Measurements from ENCODE around the gene GABRD.

Gene GABRD

DNA sequence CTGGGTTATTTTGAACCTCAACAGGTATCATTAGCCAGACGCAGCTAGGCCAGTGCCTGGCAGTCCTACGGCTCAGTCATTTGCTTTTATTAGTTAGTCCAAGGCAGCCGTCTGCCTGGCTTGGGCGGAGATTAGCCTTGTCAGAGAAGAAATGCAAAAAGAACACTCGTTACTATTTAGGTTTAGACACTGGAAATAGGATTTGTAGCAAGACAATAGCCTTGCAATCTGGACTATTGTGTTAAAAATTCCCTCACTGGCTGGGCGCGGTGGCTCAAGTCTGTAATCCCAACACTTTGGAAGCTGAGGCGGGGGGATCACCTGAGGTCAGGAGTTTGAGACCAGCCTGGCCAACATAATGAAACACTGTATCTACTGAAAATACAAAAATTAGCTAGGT lies 20.1 kb downstream of the GABRD start:
- DNase-seq (ENCODE audit: low read depth), result no peak

DNA sequence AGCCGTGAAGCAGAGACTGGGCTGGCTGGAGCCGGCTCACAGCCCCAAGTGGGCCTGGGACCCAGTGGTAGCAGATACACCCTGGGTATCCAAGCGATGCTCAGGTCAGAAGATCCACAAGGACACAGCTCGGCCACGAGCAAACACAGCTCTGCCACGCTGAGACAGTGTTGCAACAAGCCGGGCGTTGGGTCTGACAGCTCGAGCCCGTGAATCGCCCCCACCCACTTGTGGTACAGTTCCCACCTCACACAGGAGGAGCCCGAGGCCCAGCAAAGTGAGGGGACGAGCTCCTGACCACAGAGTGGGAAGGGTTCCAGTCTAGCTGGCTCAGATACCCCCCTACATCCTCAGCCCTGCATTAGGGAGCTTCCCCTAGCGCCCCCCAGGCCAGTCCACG lies 22.2 kb downstream of the GABRD start:
- no peak for DNase-seq (ENCODE audit: low read depth)

DNA sequence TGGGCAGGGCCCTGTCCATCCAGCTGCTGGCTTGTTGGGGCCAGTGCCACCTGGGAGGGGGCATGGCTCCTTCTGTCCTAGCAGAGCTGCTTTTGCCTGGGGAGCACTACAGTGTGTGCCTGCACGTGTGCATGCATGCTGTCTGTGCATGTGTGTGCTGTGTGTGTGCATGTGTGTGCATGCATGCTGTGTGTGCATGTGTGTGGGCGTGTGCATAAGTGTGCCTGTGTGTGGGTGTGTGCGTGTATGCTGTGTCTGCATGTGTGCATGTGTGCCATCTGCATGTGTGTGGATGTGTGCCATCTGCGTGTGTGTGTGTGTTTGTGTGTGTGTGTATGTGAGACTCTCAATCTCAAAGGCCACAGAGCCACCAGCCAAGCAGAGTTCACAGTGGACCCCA lies 22.7 kb downstream of the GABRD start:
- DNase-seq (ENCODE audit: low read depth), result no peak

DNA sequence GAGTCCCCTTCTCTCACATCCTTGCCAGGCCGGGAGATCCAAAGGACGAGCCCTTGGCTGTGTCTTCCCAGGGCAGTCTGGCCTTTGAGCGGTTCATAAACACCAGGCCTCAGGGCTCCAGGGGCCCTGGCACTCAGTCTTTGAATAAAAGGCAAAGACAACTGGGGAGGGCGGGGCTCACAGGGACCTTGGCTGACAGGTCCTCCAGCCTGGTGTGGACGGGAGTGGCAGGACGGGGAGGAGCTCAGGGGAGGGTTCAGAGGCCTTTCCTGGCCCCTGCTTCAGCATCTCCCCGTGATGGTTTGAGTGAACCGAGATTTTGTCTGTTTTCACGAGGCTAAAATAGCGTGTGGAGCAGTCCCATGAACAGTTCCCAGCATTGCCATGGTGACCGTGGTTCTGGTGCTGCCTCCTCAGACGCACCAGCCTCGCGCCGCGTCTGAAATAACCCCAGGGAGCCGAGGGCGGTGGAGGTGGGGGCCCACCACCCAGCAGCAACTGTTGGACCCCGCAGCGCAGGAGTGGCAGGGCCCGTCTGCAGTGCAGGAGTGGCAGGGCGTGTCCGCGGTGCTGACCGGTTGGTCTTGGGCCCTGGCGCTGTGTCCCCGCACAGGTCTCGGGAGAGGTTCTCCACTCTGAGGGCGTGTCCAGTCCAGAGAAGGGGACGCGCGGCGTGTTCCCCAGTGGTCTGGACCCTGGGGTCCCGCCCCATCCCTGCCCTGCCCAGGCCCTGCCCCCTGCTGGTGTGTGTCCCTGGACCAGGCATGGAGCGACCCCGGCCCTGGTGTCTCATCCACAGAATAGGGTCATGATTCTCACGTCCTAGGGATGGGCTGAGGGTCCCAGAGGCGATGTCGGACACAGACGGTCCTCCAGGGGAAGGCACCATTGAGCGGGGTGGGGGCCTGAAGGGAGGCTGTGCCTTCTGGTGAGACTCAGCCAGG lies 24.0 kb downstream of the GABRD start:
- no peak for DNase-seq (ENCODE audit: low read depth)

- DNase-seq (ENCODE audit: low read depth), result no peak
Measured at GRCh38 chr1:2043886-2044285, 24.7 kb downstream of the GABRD start.

- DNase-seq (ENCODE audit: low read depth), result no peak
Measured at GRCh38 chr1:2044510-2045319, 25.6 kb downstream of the GABRD start.

- DNase-seq (ENCODE audit: low read depth), result peak; percentile 19
Measured at GRCh38 chr1:2045468-2046173, 26.5 kb downstream of the GABRD start.

DNA sequence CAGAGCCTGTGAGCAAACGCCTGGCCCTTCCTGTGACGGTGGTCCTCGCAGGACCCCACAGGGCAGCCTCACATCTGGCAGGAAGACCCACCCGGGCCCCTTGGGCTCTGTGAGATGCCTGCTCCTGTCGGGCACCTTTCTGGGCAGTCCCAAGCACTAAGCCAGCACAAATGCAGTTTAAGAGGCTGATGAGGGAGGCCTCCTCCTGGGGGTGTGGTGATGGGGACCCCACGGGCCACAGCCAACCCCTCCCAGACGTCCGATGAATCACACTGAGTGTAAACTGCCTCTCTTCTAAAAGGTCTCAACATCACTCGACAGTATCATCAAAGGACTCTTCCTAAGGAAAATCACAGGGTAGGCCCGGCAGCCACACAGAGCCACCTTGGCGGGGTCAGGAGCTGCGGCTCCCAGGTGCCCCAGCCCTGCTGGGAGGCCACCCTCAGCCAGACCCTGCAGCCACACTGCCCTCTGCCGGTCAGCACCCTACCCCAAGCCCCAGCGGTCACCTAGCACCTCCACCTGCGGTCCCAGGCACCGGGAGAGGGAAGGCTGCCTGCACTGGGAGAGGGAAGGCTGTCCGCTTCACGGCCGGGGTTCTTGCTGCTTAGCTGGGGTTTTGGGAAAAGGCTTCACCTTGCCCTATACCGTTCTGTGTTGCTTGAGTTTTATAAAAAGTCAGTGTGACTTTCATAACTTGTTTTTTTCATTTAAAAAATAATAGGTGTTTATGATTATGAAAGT lies 27.2 kb downstream of the GABRD start:
- DNase-seq (ENCODE audit: low read depth), result no peak

DNA sequence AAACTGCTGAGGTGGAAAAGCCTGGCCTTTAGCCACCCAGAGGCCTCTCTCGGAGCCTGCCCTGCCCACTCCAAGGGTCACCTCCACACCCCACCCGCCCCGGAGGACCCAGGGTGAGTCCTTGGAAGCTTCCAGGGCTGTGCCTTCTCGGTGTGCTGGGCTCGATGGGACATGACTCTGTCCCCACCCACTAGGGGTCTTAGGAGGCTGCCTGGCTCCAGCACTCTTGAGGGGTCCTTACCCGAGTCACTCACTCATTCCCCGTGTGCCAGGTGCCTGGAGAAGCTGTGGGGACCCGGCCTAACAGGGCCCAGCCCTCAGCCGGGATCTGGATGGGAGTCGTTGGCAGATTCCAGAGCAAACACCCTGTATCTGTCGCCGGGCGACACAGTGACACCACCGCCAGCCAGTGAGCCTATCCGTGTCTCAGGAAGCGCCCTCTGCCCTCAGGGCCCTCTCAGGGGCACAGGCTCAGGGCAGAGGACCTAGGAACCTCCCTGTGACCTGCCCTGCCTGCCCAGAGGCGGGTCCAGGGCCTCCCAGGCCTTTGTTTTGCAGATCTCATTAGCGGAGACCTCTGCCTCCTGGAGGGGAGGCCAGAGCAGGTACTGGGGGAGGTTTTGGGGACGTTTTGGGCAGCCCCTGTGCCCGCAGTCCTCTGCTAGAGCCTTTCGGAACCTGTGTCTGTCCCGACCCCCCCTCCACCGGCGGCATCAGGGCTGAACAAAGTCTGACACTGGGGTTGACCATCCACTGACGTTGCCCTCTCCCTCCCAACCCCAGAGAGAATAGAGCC lies 28.0 kb downstream of the GABRD start:
- no peak for DNase-seq (ENCODE audit: low read depth)

DNA sequence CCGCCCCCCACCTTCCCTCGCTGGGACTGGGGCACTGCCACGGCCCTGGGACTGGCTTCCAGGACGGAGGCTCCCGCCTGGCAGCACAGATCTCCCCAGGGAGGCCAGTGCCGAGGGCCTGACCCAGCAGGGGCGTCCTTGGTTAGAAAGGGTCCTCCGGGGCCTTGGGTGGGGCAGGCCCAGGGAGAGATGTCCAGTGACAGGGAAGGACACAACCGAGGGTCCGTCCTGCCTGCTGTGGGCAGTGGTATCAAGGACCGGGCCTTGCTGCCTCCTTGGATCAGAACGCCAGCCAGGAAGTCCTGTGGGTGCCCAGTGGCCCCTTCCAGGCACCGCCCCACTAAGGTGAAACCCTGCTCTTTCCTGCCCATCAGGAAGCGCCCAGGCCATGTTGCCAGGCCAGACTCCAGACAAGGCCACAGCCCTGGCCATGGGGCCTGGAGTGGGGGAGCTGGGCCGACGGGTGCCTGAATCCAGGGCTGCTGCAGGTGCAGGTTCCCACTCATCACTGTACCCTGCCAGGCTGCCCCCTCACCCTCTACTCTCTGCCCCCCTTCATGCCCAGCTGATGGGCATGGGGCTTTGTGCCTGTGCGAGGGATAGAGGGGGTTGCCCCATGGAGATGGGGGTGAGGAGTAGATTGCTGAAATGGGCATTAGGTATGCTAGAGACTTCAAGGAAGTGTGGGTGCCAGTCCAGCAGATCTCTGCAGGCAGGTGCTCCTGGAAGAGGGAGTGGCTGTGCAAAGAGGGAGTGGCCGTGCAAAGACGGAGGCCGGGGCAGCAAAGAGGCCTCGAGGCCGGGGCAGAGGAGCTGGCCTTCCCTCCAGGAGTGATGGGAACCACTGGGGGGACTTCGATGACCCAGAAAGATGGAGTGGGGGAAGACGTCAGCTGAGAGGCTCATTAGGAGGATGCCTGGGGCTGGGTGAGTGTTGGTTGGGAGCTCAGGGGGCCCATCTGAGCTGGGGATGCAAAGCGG lies 28.9 kb downstream of the GABRD start:
- no peak for DNase-seq (ENCODE audit: low read depth)

DNA sequence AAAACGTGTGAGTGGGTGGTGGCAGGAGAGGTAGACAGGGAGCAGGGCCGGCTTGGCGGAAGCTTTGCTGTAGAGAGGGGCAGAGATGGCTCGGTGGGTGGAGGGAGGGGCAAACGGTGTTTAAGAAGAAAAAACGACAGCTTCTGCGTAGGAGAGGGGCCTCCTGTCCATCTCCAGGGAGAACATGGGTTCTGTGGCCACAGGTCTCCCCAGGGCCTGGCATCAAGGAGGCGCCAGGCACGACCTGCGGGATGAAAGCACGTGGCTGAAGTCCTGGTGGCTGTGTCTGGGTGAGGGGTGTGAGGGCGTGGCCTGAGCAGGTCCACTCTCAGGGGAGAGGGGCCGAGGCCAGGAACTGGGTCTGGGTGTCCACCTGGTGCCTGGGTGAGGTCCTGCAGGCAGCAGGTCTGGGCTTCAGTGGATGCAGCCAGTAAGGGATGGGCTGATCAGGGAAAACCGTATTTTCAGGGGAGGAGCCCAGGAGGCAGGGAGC lies 30.1 kb downstream of the GABRD start:
- DNase-seq (ENCODE audit: low read depth), result no peak

- no peak for DNase-seq (ENCODE audit: low read depth)
Measured at GRCh38 chr1:2049718-2050431, 30.7 kb downstream of the GABRD start, which contains the start of gene PRKCZ. Gene PRKCZ (plus strand): TSS chr1:2050411. CDS start chr1:2050631, 220 bp downstream.

DNA sequence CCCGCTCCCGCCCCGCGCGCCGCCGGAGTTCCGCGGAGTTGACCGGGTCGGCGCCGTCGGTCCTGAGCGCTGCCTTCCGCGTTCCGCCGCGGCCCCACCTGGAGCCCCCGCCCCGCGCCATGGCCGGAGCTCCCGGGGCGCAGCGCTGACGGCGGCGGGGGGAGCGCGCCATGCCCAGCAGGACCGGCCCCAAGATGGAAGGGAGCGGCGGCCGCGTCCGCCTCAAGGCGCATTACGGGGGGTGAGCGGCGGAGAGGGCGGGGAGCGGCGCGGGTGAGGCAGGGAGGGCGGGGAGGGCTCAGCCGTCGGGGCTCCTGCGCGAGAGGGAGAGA lies 31.3 kb downstream of the GABRD start:
- DNase-seq (ENCODE audit: low read depth), result no peak

DNA sequence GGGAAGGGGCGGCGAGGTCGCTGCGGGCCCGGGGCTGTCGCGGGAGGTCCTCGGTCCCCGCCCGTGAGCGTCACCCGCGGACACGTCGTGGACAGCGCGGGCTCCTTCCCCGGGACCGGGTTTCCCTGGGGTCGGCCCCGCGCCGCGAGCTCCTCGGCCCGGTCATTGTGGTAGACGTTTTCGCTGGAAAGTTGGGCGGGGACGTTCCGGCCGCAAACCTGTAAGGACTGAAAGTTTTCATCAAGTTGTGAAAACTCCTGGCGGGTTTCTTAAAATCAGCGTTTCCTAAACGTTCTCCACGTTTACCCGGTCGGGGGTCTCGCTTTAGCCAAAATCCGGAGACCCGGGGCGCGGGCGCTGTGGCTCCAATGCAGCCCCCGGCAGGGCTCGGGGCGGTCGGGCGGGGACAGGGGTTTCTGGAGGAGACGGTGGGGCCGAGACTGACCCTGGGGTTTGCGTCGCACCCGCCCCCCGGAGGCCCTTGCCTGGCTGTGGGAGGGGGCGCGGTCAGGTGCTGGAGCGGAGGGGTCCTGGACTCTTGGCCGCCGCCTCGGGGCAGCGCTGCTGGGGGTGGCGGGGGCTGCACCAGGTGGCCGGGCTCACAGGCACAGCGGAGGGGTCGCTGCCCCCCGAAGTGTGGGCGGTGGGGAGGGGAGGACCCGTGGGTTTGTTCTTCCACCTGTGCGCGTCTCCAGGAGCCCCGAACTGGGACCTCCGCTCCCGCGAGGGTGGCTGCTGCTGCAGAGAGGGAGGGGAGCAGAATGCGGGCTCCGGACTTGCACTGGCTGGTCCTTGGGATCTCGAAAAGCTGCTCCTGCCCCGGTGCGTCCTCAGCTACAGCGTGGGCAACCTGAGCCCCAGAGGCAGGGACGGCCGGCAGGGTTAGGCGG lies 31.9 kb downstream of the GABRD start:
- no peak for DNase-seq (ENCODE audit: low read depth)

DNA sequence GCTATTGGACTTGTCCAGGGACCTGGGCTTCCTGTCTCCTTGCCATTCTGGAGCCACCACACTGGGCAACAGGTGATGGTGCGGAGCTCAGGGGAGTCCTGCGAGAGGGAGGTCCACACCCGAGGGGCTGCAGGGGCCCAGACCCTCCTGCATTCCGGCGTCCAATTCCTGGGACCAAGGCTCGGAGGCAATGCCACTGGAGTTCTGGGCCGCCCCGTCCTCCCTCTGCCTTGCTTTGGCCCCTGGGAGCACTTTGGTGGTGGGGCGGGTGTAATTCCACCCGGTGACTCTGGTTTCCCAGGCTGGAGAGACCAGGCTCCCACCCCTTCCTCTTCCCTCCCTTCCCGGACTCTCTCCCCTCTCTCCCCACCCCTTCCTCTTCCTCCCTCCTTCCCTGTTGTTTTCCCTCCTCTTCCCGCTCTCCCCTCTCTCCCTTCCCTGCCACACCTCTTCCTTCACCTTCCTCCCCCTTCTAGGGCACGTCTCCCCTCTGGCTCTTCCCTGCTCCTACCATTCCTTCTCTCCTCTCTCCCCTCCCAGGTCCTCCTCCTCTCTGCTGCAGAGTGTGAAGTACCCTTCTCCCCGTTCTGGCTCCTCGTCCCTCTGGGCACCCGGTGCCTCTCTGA lies 33.0 kb downstream of the GABRD start:
- no peak for DNase-seq (ENCODE audit: low read depth)

DNA sequence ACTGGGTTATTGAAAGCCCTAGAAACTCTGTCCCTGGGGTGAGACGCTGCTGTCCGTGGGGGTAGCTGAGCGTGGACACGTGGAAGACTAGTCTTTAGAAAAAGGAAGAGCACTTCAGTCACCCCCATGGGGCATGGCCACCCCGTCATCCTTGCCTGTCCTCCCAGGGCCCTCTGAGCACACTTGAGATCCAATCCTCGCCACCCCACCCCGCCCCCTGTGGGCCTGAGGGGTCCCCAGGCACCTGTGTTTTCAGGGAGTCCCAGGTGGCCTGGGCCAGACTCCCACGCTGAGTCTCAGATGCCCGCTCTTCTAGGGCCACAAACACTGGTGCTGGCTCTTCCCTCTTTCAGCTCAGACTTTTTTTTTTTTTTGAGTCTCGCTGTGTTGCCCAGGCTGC lies 33.6 kb downstream of the GABRD start:
- DNase-seq (ENCODE audit: low read depth), result no peak

- no peak for DNase-seq (ENCODE audit: low read depth)
Measured at GRCh38 chr1:2053217-2053616, 34.1 kb downstream of the GABRD start.

Measured in stromal cell of bone marrow (primary cell).